ENCODE data around the gene HASPIN.
A peak's percentile ranks its signal among the peaks of the same experiment; 100 is the strongest.

Gene HASPIN

DNA sequence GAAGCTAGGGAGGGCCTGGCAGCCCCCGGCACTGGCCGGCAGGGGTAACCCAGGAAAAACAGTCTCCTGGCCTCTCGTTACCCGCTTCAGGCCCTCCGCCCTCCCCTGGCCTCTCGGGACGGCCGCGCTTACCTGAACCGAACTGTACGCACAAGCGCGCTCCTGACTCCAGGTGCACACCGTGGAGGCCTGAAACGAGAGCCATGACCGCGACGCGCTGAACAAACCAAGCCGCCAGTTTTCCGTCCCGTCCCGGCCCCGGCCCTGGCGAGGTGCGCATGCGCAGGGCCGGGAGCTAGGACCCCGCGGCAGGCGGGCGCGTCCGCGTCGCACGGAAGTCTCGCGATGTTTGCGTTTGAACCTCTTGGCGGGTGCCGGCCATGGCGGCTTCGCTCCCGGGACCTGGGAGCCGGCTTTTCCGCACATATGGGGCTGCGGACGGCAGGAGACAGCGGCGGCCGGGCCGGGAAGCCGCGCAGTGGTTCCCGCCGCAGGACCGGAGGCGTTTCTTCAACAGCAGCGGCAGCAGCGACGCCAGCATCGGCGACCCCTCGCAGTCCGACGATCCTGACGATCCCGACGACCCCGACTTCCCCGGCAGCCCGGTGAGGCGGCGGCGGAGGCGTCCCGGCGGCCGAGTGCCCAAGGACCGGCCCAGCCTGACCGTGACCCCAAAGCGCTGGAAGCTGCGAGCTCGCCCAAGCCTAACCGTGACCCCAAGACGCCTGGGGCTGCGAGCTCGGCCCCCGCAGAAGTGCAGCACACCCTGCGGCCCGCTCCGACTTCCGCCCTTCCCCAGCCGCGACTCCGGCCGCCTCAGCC is at the start of gene HASPIN:
Gene HASPIN, plus strand, starts transcription at position 348 of the 822 bp plus-strand sequence. Its CDS starts 33 bp downstream, at position 381.
- DNase-seq: peak; percentile 96
- in situ Hi-C loops (cut with HindIII; ENCODE audit: low pct_ligation_motif_present, low pct_unique_long_range_greater_than_20kb, low sequenced_read_pairs): no loop called here

DNA sequence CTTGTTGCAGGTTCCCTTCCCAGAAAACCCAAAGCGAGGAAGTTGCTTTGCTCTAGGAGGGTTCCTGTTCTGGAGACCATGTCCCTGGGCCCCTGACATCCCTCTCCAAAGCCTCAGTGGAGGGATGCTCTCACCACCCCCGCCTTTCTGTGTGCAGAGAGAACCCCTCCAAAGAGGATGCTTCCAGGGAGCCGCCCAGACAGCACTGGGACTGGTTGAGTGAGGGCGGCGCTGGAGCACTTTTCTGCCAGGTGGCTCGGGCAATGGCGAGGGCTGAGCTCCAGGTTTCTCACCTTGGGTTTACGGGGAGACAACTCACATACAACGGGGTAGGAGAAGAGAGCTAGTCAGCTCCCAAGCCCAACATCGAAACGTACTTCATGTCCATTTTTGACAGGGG is 47.8 kb upstream of the HASPIN start:
- in situ Hi-C loops (cut with HindIII; ENCODE audit: low pct_ligation_motif_present, low pct_unique_long_range_greater_than_20kb, low sequenced_read_pairs): no loop called here
- DNase-seq: no peak

DNA sequence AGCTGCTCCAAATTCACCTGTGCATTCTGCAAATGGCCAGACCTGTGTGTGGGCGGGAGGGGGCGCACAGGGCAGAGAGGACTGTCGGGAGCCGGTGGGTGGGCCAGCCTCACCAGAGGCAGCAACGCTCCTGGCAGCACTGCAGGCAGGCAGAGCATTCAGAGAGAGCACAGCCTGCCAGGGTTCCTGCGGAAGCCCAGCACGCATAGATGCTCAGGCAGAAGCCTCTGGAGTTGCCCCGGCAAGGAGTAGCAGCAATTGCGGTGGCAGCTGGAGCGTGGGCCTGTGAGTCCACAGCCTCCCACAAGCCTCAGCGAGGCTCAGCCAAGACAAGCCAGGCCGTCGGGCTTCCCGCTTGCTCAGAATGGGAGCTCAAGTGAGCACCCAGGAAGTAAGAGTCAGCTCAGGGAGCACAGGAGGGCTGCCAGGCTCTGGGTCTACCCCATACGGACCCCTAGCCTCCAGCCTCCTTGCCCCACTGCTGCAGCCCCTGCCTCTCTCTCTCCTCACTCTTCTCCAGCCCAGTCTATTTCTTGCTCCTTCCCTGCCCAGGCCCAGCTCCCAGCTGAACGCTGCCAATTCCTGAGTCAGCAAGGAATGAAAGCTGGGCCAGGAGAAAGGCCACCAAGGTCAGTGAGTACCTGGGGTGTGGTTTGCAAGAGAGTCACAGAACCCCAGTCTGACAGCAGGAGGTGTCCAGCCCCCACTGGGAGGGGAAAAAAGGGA is 45.4 kb upstream of the HASPIN start:
- DNase-seq: no peak
- in situ Hi-C loops (cut with HindIII; ENCODE audit: low pct_ligation_motif_present, low pct_unique_long_range_greater_than_20kb, low sequenced_read_pairs): no loop called here

DNA sequence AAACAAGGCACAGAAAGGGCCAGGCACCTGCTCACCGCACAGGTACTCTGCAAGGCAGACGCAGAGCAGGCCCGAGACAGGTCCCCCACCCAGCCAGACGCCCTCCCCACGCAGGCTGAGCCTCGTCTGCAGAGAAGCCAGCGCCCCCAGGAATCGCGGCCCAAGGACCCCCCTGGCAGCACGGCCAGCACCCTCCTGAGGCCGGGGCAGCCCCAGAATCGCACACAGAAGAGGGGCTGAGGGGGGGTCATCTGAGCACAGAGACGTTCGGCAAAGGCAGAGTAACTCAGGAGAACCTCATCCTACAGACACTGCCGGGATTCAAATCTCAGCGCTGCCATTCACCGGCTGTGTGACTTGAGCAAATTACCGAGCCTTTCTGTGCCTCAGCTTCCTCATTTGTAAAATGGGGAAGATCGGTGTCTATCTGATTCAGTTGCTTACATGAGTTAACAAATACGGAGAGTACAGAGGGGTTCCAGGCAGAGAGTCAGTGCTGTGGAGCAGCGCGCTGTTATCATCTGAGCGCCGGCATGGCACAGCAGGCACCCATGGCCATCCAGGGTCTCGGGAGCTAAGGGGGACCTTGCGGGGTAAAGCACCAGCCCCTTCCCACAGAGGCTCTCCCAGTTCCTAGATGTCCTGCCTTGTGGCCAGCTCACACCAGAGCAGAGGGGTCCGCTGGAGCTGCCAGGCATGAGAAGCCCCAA is 44.7 kb upstream of the HASPIN start:
- in situ Hi-C loops (cut with HindIII; ENCODE audit: low pct_ligation_motif_present, low pct_unique_long_range_greater_than_20kb, low sequenced_read_pairs): no loop called here
- DNase-seq: no peak

DNA sequence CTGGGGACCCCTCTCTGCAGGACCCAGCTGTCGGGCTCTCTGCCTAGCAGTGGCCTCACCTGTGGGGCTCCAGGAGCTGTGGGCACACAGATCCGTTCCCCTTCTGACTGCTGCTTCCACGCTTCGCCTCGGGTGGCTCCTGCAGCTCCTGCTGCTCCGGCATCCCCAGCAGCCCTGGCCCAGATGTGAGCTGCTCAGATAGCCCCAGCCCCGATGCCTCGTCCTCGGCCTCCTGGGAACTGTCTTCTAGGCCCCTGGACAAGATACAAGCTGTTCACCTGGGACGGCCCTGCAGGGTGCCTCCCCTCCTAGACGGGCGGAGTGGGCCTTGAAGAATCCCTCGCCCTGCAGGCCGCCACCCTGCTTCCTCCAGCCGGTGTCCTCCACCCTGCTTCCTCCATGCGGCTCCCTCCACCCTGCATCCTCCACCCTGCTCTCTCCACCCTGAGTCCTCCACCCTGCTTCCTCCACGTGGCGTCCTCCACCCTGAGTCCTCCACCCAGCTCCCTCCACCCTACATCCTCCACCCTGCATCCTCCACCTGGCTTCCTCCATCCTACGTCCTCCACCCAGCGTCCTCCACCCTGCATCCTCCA is 44.1 kb upstream of the HASPIN start:
- in situ Hi-C loops (cut with HindIII; ENCODE audit: low pct_ligation_motif_present, low pct_unique_long_range_greater_than_20kb, low sequenced_read_pairs): no loop called here
- no peak for DNase-seq

DNA sequence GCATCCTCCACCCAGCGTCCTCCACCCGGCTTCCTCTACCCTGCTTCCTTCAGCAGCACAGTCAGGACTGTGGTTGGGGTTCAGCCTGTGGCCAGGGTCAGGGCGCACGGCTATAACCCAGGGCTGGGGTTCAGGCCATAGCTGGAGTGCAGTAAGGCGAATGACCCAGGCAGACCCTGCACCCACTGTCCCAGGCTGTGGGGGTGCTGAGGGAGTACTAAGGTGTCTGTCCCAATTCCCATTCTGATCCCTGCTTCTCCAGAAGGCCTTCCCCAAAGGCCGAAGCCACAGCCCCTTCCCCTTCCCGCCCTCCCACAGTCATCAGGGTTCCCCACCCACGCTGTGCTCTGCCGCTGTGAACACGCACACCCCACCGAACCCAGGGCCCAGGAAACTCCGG is 42.6 kb upstream of the HASPIN start:
- in situ Hi-C loops (cut with HindIII; ENCODE audit: low pct_ligation_motif_present, low pct_unique_long_range_greater_than_20kb, low sequenced_read_pairs): no loop called here
- no peak for DNase-seq

DNA sequence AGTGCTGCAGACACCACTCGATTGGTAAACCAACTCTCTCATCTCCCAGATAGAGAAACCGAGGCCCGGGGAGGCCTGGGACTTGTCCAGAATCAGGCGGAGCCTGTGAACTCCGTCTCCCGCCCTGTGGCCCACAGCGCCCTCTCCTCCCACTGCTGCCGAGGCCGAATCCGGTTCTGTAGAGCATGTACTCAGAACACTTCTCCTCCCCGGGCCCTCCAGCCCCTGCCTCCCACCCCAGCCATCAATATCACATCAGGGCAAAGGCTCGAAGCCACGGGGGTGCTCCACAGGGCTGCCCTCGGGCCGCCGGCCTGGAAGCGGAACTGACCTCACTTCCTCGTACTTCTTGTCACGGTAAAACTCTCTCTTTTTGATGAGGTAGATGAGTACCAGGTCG is 42.1 kb upstream of the HASPIN start:
- in situ Hi-C loops (cut with HindIII; ENCODE audit: low pct_ligation_motif_present, low pct_unique_long_range_greater_than_20kb, low sequenced_read_pairs): no loop called here
- no peak for DNase-seq

DNA sequence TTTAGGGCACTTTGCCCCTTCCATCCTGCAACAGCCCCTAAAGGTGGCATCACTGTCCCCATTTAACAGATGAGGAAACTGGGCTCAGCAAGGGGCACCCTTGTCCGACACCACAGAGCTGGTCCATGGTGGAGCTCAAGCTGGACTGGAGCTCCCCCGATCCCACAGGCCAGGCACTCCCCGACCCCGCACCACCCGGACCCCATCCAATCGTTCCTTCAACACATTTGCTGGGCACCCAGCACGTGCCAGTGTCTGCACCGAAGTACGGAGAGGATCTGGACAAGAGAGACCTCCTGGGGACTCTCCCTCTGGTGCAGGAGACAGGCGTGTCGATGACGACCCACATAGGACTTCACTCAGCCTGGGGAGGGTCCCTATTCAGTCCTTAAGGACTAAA is 41.7 kb upstream of the HASPIN start:
- in situ Hi-C loops (cut with HindIII; ENCODE audit: low pct_ligation_motif_present, low pct_unique_long_range_greater_than_20kb, low sequenced_read_pairs): no loop called here
- DNase-seq: no peak

DNA sequence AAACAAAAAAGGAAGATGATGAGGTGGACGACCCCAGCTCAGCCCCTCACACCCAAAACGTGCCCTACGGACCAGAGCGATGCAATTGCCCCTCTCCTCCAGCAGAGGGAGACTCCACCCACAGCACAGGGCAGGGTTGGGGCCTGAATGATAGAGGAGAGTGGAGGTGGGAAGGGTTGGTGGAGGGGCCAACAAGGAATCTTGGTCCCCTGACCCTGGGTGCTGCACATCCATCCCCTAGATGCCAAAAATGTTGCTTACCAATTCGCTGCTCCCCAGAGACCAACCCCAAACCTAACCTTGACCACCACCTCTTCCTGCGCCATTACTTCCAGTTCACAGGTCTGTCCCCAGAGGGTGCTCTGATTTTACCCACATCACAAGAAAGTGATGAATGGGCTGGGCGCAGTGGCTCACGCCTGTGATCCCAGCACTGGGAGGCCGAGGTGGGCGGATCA is 40.6 kb upstream of the HASPIN start:
- peak; percentile 49 for DNase-seq
- in situ Hi-C loops (cut with HindIII; ENCODE audit: low pct_ligation_motif_present, low pct_unique_long_range_greater_than_20kb, low sequenced_read_pairs): no loop called here

DNA sequence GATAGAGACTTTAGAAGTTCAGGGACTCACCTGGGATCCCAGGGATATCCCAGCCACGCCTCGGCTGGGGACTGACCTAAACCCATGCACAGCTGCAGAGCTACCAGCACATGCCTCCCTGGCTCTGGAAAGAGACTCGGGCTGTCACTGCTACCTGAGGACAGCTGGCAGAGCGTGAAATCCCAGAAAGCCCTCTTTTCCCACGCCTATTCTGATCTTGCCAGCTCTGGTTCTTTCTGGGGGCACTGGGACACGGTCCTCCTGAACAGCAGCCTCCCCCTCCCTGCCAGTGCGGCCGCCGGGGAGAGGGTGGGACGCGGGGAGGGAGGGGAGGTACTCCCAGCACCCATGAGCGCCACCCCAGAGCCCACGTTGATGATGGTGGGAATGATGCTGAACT is 38.5 kb upstream of the HASPIN start:
- DNase-seq: no peak
- in situ Hi-C loops (cut with HindIII; ENCODE audit: low pct_ligation_motif_present, low pct_unique_long_range_greater_than_20kb, low sequenced_read_pairs): no loop called here

DNA sequence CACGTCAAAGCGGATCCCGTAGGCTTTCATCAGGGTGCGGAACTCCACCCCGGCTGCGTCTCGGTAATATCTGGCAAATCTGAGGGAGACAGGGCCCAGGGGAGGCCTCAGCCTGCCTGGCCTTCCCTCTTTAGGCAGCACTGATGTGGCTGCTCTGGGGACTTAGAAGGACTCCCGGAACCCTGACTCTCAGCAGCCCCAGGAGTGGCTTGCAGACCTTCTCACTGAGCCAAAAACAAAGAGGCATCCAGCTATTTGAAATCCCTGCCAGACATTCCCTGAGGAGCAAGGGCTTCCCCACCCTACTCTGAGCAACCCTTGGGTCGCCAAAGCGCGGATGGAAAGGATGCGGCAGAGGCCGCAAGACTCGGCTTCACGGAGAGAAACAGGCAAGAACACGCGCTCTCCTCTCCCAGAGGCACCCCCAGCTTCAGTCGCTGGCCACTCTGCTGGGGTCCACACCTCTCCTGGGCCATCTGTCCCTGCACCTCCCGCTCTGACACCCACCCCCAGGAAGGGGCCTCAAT is 35.6 kb upstream of the HASPIN start:
- in situ Hi-C loops (cut with HindIII; ENCODE audit: low pct_ligation_motif_present, low pct_unique_long_range_greater_than_20kb, low sequenced_read_pairs): no loop called here
- DNase-seq: no peak

DNA sequence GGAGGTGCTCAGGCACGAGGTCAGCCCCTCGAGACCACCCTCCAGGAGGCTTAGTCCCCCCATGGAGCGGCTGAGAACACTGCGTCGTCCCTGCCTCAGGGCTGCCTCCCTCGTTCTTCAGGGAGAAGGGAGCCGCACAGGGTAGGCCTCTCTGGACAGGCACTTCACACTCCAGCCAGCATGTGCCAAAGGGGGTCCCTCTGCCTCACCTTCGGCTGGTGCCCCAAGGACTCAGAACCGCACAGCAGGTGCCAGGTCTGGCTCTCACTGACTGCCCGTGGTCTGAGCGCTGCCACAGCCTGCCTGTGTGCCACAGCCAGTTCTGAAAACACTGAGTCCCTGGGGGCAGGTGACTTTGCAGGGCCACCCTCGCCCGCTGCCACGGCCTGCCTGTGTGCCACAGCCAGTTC is 34.8 kb upstream of the HASPIN start:
- in situ Hi-C loops (cut with HindIII; ENCODE audit: low pct_ligation_motif_present, low pct_unique_long_range_greater_than_20kb, low sequenced_read_pairs): no loop called here
- DNase-seq: no peak

DNA sequence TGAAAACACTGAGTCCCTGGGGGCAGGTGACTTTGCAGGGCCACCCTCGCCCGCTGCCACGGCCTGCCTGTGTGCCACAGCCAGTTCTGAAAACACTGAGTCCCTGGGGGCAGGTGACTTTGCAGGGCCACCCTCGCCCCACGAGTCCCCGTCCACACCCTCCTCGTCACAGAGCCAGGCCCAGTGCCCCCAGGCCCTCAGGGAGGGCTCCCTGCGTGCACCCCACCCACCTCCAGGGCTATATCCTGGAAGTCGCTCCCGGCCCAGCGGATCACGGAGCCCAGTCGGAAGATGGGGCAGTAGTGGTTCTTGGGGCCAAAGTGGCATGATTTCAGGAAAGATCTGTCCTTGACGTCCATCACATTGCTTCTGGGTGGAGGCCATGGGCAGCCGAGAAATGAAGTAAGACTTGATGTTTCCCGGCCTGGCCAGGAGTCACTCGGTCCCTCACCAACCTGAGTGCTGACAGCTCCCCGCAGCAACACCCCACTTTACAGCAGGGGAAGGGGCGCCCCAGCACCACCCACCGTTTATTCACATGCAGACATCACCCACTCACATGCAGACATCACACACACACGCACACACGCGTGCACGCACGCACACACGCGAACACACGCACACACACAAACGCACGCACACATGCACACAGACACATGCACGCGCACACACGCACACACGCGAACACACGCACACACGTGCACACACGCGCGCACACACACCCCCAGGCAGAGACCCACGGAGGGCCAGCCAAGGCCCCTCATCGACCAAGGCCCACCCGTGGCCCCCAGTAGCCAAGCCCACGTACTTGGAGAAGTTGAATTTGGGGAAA is 34.2 kb upstream of the HASPIN start:
- DNase-seq: no peak
- in situ Hi-C loops (cut with HindIII; ENCODE audit: low pct_ligation_motif_present, low pct_unique_long_range_greater_than_20kb, low sequenced_read_pairs): no loop called here

DNA sequence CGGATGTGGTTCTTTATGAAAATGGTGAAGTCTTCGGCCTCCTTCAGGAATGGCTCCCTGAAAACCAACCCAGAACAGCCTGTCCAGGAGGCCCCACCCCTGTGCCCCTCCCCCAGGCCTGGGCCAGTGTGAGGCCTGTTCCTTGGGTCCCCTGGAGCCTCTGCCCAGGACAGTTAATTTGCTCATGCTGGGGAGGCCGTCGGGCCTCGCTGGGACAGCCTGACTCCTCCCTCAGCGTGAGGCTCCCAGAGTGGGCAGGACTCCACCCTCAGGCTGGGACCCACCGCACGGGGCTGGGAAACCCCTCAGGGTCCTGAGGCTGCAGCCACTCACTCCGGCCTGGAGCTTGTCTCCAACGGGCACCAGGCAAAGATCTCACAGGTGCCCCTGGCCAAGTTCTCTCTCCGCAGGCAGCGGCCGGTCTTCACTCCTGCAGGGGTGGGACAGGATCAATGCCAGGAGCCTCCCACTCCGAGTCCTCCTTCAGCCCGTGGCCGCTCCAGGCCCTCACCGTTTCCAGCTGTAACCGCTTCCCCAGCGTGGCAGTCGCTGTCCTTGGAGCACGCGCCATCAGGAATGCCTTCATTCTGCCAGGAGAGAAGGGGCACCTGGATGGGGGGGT is 33.5 kb upstream of the HASPIN start:
- DNase-seq: no peak
- in situ Hi-C loops (cut with HindIII; ENCODE audit: low pct_ligation_motif_present, low pct_unique_long_range_greater_than_20kb, low sequenced_read_pairs): no loop called here

DNA sequence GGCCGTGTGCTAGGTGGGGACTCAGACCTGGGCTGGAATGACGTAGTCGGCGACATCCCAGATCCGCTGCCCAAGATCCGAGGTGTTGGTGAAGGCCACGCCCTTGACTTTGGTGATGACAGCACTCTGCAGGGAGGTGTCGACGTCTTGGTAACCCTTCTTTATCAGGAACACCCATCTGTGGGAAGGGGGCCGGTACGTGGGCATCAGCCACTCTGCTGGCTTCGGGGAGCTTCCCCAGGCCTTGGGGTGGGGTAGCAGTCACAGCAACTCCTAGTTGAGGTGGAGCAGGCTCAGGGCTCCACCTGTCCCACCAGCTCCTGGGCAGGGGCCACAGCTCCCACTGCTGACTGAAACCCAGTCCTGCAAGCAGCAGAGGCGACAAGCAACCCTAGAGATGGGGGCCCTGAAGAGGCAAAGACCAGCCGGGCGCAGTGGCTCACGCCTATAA is 32.1 kb upstream of the HASPIN start:
- in situ Hi-C loops (cut with HindIII; ENCODE audit: low pct_ligation_motif_present, low pct_unique_long_range_greater_than_20kb, low sequenced_read_pairs): no loop called here
- DNase-seq: no peak

DNA sequence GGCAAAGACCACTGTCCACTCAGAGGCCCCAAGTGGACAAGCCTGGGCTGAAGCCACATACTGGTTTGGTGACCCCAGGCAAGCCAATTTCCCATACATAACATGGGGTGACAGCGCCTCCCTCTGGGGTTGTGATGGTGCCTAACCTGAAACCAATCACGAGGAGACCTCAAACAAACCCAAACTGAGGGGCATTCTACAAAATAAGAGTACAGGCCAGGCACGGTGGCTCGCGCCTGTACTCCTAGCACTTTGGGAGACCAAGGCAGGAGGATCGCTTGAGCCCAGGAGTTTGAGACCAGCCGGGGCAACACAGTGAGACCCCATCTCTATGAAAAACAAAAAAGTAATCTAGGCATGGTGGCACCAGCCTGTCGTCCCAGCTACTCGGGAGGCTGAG is 31.4 kb upstream of the HASPIN start:
- DNase-seq: no peak
- in situ Hi-C loops (cut with HindIII; ENCODE audit: low pct_ligation_motif_present, low pct_unique_long_range_greater_than_20kb, low sequenced_read_pairs): no loop called here

DNA sequence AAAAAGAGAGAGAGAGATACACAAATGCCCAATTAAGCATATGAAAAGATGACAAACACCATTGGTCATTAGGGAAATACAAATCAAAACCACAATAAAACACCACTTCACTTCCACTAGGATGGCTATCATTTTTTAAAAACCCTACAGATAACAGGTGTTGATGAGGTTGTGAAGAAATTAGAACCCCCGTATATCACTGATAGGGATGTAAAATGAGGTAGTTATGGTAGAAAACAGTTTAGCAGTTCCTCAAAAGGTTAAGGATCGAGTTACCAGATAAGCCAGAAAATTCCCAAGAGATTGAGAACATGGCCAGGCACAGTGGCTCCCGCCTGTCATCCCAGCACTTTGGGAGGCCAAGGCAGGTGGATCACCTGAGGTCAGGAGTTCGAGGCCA is 30.6 kb upstream of the HASPIN start:
- DNase-seq: no peak
- in situ Hi-C loops (cut with HindIII; ENCODE audit: low pct_ligation_motif_present, low pct_unique_long_range_greater_than_20kb, low sequenced_read_pairs): no loop called here
